AG04450 (cell line): Measurements from ENCODE around the gene SMYD4. TPM values are rescaled to one million over a fixed set of nuclear protein-coding genes. Genes with fewer than 3 reads are reported as not detected.

Experiments used
- CTCF ChIA-PET: fragments of 300-600, 350-600 bp; formaldehyde crosslinking; extraction: SDS; loops from one replicate; lab custom pipeline; 2022; ENCODE audit warnings: antibody characterized with exemption, inconsistent platforms; lab: Charles Lee
- POLR2A ChIA-PET: fragments of 350-600 bp; formaldehyde crosslinking; extraction: SDS; loops from one replicate; lab custom pipeline; 2021; ENCODE audit warnings: antibody characterized with exemption, inconsistent platforms; lab: Yijun Ruan, JAX
- DNase-seq: peaks from one replicate; pipeline ENCODE4 v3.0.0-alpha.2; 2011; ENCODE audit warnings: low read depth, low spot score
- H3K27ac ChIP-seq: one replicate; pipeline ENCODE4 v1.5.1; 2012; ENCODE audit warnings: low read depth, low read length, control low read depth
- H3K27me3 ChIP-seq: one replicate; pipeline ENCODE4 v1.6.0; 2012; ENCODE audit warnings: low read length; ENCODE audit not compliant: control insufficient read depth, insufficient read depth
- H3K4me3 ChIP-seq: 2 replicates; pipeline ENCODE4 v1.5.1; 2011; ENCODE audit warnings: mild to moderate bottlenecking, low read depth, low read length, control low read depth
- H3K9me3 ChIP-seq: 2 replicates; pipeline ENCODE4 v1.5.1; 2012; ENCODE audit warnings: low read length; ENCODE audit not compliant: control insufficient read depth, insufficient read depth
- polyA plus RNA-seq: library from polyadenylated mRNA; depleted of rRNA; stranded (reverse); fragments of >200 nt; gene quantifications from 2 replicates; pipeline ENCODE4 v1.2.3, GENCODE V29; 2011
- TF ChIP-seq, protein P1 (sequence below): IDR thresholded peaks from 2 replicates; pipeline ENCODE4 v1.5.1; 2011; ENCODE audit warnings: low read depth, low read length, control low read depth, inconsistent platforms

The SMYD4 gene
- polyA plus RNA-seq, 1 experiment, result 5.7 TPM

DNA sequence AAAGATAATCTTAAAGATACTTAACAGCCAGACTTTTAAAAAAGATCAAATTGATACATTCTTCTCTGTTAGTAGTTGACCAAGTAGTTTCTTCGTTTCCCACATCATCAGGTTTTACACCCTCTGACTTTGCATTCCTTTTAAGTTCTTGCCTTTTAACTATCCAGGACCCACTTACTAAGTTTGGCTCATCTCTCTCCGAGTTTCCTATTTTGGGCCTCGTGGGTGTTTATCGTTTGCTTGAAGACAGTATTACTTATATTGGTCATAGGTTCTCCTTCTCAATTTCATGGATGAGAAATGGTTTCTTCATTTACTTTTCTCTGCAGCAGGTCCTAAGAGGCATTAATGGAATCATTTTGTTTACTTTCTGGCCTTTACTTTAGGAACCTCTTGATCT lies 43.3 kb upstream of the SMYD4 start:
- CTCF ChIA-PET, result no interaction called here

GRCh38 chr17:1872254-1872653 lies 42.6 kb upstream of the SMYD4 start:
- CTCF ChIA-PET, result no interaction called here
- Histone ChIP-seq H3K27me3 (no peaks in the 10 kb centered on the region), H3K27ac (no peak overlapping the region), H3K9me3 (no peaks in the 10 kb centered on the region), H3K4me3 (no peak overlapping the region)
- POLR2A ChIA-PET, result no interaction called here
- TF ChIP-seq, protein P1, sequence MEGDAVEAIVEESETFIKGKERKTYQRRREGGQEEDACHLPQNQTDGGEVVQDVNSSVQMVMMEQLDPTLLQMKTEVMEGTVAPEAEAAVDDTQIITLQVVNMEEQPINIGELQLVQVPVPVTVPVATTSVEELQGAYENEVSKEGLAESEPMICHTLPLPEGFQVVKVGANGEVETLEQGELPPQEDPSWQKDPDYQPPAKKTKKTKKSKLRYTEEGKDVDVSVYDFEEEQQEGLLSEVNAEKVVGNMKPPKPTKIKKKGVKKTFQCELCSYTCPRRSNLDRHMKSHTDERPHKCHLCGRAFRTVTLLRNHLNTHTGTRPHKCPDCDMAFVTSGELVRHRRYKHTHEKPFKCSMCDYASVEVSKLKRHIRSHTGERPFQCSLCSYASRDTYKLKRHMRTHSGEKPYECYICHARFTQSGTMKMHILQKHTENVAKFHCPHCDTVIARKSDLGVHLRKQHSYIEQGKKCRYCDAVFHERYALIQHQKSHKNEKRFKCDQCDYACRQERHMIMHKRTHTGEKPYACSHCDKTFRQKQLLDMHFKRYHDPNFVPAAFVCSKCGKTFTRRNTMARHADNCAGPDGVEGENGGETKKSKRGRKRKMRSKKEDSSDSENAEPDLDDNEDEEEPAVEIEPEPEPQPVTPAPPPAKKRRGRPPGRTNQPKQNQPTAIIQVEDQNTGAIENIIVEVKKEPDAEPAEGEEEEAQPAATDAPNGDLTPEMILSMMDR, result no peak
- no peak for DNase-seq

More for the DNA sequence above, 43.3 kb upstream of the SMYD4 start:
- Histone ChIP-seq H3K4me3 (no peak overlapping the region), H3K27me3 (no peaks in the 10 kb centered on the region), H3K27ac (no peak overlapping the region), H3K9me3 (no peaks in the 10 kb centered on the region)
- DNase-seq, result no peak
- POLR2A ChIA-PET, result no interaction called here
- TF ChIP-seq, protein P1, result no peak

- H3K27ac ChIP-seq, result no peak overlapping the region
- H3K9me3 ChIP-seq, result no peaks in the 10 kb centered on the region
- no peak overlapping the region for H3K4me3 ChIP-seq
- ChIA-PET CTCF (no interaction called here), POLR2A (no interaction called here)
- no peak for DNase-seq
- TF ChIP-seq, protein P1, result no peak
- no peaks in the 10 kb centered on the region for H3K27me3 ChIP-seq
Observed at GRCh38 chr17:1871756-1872155, 42.1 kb upstream of the SMYD4 start.

DNA sequence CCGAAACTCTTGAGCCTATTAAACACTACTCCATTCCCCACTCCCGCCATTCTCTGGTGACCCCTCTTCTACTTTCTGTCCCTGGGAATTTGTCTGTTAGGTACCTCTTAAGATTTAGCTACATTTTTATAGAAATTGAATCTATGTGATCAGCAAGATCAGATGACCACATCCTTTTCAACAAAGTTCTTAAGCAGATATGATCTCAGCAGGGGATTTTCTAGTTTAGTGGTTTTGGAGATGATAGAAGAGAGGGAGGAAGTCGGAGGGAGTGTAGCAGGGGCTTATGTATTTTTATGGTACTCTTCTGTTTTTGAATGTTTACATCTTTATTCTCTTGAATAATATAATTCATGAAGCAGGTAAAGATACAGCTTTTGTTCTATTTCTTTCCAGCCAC lies 40.9 kb upstream of the SMYD4 start:
- H3K4me3 ChIP-seq, result no peak overlapping the region
- ChIA-PET POLR2A (no interaction called here), CTCF (no interaction called here)
- DNase-seq, result no peak
- TF ChIP-seq, protein P1, result no peak
- H3K9me3 ChIP-seq, result no peaks in the 10 kb centered on the region
- H3K27ac ChIP-seq, result no peak overlapping the region
- no peaks in the 10 kb centered on the region for H3K27me3 ChIP-seq

DNA sequence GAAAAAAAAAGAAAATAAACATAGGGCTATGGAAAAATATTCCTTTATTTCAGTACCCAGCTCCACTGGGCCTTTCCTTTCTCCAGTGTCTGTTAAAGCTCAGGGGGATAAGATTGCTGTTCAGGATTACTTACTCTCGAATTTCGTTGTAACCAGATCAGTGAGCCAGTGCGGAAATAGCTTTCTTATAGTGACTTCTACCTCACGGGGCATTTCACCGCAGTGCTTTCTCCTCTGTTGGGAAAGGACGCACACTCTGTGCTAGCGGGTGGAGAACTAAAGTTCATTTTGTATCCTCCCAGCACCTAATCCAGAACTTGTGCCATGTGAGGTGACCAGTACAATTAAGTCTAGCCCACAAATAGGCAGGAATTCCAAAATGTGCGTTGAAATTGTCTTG lies 38.4 kb upstream of the SMYD4 start:
- no peak overlapping the region for H3K4me3 ChIP-seq
- H3K27me3 ChIP-seq, result no peaks in the 10 kb centered on the region
- POLR2A ChIA-PET, result no interaction called here
- TF ChIP-seq, protein P1, result no peak
- CTCF ChIA-PET, result interaction anchor here (0.6 kb wide), 1 partner anchor 194 kb away, joined by 4 read pairs; no protein-coding TSS in a partner anchor
- DNase-seq, result no peak
- H3K27ac ChIP-seq, result no peak overlapping the region
- H3K9me3 ChIP-seq, result no peaks in the 10 kb centered on the region
